ENCODE results near the gene GHRL.

Gene GHRL

DNA sequence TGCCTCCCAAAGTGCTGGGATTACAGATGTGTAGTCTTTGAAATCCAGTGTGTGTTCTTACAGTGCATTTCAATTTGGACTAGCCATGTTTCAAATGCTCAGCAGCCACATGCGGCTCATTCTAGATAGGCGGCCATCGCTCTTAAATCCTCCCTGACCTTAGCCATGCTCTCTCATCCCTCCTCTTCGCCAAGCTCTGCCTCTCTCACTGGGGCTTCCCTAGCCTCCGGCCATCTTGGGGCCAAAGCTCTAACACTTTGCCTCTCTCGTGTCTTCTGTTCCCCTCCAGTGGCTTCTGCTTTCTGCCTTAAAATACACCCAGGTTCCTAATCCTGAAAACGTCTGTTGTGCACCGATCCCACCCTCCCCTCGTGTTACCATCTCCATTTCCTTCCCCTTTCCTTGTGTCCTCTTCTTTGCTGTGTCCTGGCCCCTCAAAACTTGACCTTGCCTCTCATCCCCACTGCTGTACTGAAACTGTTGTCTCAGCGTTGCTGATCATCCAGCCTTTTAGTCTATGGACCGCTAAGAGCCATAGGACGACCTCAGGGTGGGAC lies 1.4 kb upstream of the GHRL start:
- no peak for DNase-seq

DNA sequence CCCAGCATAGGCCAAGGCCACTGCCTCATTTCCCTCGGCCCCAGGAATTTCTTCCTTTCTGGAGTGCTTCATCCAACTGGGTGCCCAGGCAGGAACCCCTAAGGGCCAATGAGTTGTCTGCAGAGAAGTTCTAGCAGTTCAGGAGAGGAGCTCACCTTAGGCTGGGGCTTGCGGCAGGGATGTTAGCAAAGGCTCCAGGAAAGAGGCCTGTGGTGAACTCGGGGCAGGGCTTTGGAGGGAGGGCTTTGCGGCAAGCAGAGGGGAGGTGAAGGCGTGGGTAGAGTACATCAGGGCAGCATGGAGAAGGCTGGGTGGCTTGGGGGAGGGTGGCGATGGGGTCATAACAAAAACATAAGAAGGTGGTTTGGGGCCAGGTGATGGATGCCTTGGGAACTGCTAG lies 1.1 kb downstream of the GHRL start:
- no peak for DNase-seq

DNA sequence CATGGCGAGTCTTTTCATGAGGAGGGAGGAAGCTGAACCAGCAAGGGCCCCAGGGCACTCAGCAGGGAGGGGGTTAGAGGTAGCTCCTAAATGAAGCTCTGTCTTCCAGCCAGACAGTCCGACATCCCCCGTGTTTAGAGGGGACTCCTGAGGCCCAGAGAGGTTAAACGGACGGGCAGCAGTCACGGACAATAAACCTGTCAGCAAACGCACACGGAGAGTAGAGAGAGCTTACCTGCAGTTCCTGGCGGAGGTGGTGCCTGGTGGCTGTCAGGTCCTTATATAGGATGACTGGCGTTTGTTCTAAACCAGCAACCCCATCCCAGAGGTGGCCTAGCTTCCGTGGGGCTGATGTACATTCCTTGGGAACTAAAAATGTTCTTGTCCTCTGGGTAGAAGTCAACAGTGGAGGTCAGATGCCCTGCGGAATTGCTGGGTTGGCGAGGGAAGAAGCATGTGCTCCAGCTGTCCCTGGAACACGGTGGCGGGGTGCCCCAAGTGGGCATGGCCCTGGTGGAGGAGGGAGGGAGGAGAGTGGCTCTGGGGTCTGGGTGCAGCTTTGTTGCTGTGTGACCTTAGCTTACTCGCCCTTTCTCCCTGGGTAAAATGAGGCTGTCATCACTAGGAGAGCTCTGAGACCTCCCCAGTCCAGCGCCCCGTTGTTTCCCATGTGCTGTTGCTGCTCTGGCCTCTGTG lies 2.1 kb downstream of the GHRL start:
- no peak for DNase-seq

DNA sequence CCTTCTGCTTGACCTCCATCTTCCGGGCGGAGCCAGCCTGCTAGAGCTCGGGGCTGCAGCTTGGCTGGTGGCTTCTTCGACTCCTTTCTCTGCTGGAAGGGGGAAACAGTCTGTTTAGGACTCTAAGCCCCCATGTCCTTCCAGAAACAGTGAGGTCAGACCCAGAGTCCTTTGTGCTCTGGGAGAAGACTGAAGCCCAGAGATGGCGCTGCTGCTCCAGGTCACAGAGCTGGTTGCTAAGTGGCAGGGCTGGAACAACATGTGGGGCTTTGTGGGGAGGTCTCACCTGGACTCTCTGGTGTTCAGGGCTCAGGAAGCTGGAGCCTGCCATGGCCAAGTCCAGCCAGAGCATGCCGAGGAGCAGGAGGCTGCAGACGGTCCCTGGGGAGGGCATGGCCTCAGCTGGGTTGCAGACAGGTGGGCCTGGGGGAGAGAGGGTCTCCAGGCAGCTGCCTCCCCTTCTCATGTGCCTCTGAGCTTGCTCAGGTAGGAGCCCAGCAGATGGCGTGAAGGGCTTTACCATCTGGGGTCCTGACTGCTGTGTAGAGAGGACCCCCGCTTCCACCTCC lies 2.9 kb downstream of the GHRL start:
- peak; percentile 4 for DNase-seq

DNA sequence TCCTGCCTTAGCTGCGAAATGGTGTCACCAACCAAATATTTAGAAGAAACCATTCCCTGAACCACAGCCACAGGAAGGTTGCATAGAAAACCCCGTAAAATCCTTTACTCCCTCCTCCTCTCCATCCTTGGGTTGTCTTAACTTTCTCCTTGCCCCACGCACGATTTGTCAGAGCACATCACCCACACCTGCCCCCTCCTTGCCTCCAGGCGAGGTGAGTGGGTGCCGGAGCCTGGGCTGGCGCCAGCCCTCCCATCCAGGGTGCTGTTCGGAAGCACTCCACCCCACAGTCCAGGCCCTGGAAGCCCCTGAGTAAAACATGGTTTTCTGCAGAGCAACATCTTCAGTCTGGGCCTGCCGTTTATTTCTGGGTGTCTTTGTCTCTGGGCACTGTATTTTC lies 3.7 kb downstream of the GHRL start:
- DNase-seq: no peak

DNA sequence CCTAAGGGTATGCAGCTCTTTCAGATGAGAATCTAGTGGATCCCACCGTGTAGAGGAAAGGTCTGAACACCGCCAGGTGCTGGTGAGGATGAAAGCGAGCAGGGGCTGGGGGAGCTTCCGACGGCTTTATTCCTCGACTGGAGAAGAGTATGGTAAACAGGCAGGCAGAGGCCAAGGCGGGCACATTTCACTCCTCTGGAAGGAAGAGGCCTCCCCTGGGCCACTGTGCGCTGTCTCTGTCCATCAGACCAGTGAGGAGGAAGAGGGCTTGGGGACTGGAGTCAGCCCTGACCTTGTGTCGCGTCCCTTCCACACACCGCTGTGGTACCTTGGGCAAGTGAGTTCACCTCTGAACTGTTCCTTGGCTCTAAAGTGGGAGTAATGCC lies 4.2 kb downstream of the GHRL start:
- DNase-seq: no peak

DNA sequence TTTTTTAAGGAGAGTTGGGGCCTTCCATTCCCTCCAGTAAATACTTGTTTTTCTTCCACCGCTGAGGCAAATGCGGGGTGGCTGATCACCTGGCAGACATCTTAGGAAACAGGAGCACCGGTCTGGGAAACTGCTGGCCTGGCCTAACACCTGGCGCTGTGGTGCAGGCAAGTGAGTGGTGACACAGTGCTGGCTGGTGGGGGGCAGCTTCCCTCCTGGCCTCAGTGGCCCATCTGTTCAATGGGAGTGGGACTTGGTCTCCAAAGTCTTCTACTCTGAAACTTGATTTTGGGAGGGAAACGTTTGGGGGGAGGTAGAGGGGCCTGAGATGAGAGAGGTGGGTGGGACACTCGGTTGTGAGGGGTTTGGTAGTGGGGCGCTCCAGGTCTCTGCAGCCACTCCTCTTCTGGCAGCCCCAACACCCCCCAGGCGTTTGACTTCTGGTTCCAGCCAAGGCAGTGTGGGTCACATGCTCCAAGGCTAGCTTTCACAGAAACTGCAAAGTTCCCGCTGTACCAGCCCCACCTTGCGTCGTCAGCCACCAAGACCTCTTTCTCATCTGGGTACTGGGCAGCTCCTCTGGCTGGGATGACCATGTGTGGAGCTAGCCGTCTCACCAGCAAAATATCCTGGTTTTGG lies 4.7 kb downstream of the GHRL start:
- DNase-seq: no peak

DNA sequence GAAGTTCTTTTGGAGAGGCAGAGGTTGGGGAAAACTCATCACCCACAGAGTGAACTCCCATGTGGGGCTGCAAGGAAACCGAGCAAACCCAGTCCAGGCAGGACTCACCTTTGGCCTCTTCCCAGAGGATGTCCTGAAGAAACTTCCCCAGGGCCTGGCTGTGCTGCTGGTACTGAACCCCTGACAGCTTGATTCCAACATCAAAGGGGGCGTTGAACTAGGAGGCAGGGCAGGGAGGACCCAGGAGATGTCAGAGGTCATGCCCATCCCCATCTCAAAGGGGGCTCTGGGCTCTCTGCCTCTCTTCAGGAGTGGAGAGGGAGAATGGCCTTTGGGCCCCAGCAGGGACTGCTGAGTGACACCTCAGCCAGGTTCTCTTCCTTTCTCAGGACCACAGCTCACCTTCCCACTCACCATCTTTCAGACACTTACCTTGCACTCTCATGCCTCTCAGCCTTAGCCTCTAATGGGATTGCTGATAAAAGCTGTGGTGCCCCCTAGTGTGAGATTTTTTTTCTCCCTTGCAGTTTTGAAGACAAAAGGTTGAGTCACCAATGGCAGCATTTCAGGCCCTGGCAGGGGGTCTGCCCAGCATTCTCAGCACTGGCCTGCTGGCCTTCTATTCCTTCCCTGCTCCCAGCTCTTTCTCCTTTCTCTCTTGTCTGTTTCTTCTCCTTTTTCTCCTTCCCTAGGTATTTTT lies 6.0 kb downstream of the GHRL start:
- peak; percentile 63 for DNase-seq

DNA sequence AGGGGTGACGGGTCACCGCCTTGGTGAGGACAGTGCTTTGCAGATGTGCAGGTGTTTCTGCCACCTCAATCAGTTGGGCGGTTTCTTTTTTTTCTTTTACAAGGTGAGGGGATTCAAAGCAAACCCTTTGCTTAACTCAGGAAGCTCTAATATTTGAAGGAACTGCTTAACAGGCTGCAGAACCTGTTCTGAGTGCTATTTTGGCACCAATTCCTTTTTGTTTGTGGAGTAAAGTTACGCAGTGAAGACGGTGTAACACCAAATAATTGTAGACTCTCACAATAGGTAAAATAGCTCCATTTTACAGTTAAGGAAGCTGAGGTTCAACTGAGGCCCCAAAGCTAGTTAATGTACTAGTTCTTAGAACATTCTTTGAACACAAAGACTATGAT lies 6.6 kb downstream of the GHRL start:
- DNase-seq: no peak

DNA sequence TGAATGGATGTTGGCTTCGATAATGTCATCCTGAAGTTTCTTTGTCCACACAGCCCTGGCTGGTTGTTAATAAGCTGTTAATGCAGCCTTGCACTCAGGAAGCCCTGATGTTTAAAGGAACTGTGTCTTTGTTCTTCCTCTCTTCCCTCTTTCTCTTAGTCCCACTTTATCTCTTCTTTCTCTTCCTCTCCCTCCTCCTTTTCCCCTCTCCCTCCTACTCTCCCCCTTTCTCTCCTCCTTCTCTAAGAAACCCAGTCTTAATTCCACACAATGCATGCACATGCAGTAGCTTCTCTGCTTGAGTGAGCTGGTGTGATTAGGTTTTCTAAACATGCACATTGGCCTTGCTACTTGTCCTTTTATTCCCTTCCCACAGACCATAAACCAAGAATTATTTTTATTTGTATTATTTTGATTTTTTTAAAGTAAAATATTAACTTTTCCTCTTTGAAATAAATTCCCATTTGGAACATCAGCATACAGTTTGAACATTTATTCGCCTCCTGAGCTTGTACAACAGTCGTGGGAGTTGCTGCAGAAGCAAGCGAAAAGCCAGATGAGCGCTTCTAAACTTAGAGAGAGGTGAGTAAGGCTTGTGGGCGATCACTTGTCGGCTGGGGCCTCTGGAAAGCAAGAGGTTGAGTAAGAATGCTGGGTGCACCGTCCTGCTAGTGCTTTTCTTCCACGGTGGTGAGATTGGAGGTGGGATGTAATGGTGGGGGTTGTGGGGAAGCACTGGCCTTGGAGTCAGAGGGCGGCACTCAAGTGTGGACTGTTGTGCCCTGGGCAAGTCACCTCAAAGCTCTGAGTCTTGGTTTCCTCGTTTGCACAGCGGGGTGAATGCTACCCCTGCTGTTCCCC lies 7.2 kb downstream of the GHRL start:
- no peak for DNase-seq

DNA sequence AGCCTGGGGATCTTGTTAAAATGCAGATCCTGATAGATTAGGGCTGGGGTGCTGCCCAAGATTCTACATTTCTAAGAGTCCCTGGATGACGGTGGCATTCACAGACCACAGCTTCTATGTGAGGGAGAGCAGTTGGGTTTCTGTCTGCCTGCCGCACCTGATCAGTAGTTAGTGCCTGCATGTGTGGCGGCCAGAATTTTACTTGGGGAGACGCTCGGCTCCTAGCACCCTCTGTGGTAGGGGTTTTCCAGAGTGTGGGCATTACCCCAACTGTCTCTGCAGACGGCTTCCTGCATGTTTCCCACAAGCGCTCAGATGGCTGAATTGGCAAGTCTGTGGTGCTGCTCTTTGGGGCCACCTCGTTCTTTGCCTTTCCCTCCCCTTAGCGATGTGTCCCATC lies 8.3 kb downstream of the GHRL start:
- DNase-seq: no peak

DNA sequence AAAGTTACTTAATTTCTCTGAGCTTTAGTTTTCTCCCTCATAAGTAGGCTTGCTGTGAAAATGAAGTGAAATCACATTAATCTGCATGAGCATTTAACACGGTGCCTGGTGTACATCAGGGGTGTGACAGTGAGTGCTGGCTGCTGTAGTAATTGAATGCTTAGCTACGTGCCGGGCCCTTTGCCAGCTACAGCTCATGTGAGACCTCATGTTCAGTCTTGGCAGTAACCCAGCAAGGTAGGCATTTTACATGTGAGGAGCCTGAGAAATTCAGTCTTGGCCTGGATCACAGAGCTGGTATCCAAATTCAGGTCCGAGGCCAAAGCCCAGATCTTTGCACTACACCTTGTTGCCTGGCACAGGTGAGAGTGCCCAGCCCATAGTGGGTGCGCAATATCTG lies 9.1 kb downstream of the GHRL start:
- DNase-seq: peak; percentile 83

DNA sequence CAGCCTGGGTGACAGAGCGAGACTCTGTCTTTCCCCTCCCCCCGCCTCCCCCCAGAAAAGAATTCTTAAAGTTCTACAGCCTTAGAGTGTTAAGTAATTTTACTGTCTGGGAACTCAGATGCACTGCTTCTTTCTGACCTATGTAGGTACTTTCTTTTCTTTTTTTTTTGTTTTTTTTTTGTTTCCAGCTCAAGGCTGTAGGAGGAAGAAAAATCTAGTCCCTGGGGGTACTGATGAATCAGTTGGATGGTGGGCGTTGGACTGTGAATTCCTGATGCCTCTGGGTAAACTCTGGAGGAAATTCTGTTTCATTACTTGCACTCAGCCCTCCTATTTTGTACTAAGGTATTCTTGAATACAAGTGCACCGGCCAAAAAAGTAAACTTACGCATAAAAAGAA lies 10.8 kb downstream of the GHRL start:
- no peak for DNase-seq

DNA sequence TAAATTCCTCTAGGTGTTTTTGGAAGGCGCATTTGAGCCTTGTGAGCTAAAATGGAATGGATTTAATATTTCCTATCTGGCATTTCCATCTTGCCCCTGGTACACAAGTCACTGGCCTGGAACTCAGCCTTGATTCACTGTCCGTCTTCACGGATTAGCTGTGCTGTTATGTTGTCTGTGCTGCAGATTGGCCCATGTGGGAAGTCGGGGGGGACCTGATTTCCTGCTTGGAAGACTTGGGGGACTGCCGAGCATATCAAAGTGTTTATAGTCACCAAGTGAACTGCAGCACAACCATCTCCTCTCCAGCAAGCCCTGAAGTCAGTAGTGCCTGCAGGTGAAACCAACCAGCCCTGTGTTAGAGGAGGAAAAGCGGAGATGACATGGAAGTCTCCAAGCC lies 12.2 kb downstream of the GHRL start:
- DNase-seq: no peak

DNA sequence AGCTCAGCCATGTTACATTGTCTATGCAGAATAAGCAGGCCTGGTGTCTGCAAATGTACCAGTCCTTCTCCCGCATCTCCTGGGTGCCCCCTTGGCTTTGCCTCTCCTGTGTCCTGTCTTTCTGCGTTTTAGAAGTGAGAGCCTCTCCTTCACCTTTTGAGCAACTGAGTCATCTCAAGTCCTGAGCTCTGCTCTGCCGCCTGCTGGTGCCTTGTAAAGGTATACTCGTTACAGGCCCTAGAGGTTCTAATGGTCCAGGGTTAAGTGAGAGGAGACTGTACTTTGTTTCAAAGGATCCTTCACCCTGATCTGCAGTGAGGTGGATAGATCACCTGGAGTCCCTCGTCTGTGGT lies 12.6 kb downstream of the GHRL start:
- DNase-seq: no peak

DNA sequence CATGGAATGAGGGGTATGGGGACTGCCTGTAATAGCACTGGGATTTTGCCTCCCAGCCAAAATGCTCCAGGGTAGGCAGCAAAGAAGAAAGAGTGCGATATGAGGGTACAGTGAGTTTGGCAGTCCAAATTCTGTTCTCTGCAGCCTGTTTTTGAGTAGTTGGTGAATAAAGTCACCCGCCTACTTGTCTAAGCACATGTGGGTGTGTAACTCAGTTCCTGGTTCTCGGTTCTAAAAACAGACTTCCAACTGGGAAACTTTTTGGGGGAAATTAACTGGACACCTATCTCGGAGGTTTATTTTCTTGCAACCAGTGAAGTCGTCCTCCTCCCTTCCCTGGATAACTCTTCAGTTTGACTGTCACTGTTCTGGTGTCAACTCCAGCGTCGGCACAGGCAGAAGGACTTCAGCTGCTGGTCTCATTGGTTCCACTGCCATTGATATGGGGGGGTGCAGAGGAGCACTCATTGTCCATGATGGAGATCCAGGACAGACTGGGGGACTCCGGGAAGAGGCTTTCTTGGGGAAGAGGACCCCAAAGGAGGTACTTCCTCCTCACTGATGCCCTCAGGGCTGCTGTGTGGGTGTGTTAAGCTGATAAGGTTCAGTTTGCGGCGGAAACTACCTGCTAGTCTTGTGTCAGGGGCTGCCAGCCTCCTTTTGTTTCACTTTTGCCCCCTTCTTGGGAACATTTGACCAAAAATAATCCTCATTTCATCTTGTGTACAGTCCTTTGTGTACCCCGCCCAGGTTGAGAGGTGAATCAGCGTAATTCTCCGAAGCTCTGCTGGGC lies 13.2 kb downstream of the GHRL start:
- no peak for DNase-seq

DNA sequence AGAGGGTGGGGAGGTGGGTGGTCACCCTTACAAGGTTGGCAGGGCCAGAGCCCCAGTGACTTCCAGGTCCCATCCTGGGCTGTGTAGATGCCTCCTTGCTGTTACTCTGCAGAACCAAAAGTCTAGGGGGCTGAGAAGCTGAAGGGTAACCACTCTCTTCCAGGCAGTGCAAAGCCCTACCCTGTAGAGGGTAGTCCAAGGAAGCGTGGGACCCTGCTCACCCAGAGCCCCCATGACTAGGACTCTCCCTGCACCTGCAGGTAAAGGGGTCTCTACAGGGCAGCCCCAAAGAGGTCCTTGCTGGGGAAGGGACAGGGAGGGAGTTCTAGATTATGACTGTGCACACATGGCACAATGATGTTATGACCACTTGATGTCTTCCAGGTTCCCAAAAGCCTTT lies 14.2 kb downstream of the GHRL start:
- no peak for DNase-seq

DNA sequence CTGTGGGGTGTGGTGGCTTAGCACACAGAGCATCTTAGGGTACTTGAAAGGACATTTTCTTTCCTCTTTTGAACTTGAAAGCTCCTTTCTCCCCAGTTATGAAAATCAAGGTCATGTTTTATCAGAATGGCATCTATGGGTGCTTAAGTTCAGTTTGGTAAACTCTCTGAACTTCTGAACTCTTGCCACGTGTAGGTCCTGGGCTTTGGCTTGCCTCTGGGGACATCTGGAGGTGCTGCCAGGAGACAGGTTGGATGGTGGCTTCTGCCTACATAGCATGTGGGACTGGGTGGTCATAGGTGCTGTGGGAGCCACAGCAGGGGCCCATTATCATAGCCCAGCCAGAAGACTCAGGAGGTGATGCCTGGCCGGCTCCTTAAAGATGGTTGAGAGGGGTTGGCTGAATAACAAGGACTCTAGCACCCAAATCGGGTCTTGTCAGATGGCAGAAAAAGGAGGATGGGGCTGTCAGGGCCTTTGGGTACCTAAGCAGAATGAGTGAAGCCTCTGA lies 15.6 kb downstream of the GHRL start:
- DNase-seq: no peak

DNA sequence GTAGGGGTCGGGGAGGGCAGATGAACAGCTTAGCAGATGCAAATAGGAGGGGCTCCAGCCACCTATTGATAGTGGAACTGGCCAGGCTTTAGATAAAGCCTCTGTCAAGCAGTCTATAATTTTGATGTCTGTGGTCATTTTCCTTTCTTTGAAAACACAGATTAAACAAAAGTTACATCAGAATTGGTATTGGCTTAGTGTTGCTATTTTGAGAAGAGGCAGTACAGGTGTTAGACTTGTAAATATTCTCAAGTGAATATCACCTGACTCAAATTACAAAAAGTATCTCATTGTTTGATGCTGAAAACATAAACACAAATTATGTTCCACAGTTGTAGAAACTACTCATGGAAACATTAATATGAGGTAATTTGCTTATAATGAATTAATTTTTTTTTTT lies 18.1 kb downstream of the GHRL start:
- DNase-seq: no peak

DNA sequence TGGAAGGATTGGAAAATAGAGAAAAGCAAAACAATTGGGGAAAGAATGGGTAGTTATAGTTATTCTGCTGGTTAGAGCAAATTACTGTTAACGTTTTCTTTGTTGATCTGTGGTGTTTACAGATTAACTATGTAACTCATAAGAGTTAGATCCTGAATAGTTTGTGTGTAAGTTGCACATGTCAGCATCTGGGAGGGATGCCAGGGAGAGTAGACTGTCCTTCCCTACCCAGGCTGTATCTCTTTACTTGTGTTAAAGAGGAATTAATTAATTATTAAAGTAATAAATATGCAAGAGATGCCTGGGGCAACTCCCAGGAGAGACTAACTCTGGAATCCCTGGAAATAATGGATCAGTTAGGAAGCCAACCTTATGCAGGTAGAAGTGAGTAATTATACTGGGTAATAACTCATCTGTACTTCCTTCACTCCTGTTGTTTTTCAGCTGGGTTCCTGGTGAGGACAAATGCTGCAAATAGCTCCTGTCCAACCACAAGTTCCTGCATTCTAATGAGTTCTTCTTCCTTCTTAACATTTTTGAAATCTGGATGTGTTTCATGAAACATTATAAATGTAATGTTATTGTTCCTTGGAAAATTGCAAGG lies 18.9 kb downstream of the GHRL start:
- DNase-seq: no peak

DNA sequence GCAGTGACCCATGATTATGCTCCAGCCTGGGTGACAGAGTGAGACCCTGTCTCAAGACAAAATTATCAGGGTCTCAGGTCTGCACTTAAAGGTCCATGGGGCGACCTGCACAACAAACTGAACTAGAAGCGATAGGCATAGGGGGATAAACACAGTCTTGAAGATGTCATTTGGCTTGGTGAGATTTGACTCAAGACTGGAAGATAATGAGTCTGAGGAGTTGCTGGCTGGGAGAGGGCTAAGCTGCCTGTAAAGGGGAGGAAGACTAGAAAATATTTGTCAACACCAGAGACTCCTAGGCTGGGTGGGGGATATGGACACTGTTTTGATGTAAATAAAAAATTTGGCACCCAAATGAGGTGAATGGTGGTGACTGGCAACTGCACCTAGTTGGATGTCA lies 19.8 kb downstream of the GHRL start:
- DNase-seq: no peak

Measured in DMS79 treated with DMSO at 0.1 percent for 48 hours (cell line).